Measurements from ENCODE around the gene CELA2A. TPM values are rescaled to one million over a fixed set of nuclear protein-coding genes. Genes with fewer than 3 reads are reported as not detected.
A peak's percentile ranks its signal among the peaks of the same experiment; 100 is the strongest.

CELA2A gene
- total RNA-seq, 1 experiment from 2014 or later, result not detected

GRCh38 chr1:15409388-15410222 lies 46.9 kb upstream of the CELA2A start, which contains the start of gene EFHD2:
EFHD2 (plus strand) TSS chr1:15409888; CDS start chr1:15409972, 84 bp downstream.
- Mint-ChIP-seq H3K27me3 (ENCODE audit: insufficient read depth, unreplicated experiment) (no peaks in the 10 kb centered on the region), H3K4me3 (ENCODE audit: unreplicated experiment) (peak within 1 kb of the TSS; percentile 88), H3K9me3 (ENCODE audit: unreplicated experiment) (no peaks in the 10 kb centered on the region), H3K36me3 (ENCODE audit: insufficient read depth, unreplicated experiment) (no peaks in the 10 kb centered on the region), H3K27ac (ENCODE audit: low read depth, unreplicated experiment) (peak within 1 kb of the TSS; percentile 96), H3K4me1 (ENCODE audit: insufficient read depth, unreplicated experiment) (peaks cover 35% of the 10 kb centered on the region)
- TF ChIP-seq, protein P1, sequence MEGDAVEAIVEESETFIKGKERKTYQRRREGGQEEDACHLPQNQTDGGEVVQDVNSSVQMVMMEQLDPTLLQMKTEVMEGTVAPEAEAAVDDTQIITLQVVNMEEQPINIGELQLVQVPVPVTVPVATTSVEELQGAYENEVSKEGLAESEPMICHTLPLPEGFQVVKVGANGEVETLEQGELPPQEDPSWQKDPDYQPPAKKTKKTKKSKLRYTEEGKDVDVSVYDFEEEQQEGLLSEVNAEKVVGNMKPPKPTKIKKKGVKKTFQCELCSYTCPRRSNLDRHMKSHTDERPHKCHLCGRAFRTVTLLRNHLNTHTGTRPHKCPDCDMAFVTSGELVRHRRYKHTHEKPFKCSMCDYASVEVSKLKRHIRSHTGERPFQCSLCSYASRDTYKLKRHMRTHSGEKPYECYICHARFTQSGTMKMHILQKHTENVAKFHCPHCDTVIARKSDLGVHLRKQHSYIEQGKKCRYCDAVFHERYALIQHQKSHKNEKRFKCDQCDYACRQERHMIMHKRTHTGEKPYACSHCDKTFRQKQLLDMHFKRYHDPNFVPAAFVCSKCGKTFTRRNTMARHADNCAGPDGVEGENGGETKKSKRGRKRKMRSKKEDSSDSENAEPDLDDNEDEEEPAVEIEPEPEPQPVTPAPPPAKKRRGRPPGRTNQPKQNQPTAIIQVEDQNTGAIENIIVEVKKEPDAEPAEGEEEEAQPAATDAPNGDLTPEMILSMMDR (IDR thresholded peaks at IDR 0.05; ENCODE audit: unreplicated experiment), result no peak
- no TSS peak for BruUV-seq (replicated peaks)
- peak; percentile 76 for DNase-seq (ENCODE audit: unreplicated experiment)
- intact Hi-C loops (cut with micrococcal nuclease), result loop anchor here (1.0 kb wide), 1 partner anchor 86 kb away; no protein-coding TSS in a partner anchor
- ChIA-PET POLR2A (interaction anchor here (1.0 to 4.9 kb wide), 5 partner anchors 10 to 55 kb away, joined by 3 to 52 read pairs (median 5); no protein-coding TSS in a partner anchor), CTCF (interaction anchor here (1.0 to 4.4 kb wide), 4 partner anchors 13 to 86 kb away, joined by 3 to 11 read pairs (median 4); no protein-coding TSS in a partner anchor)

DNA sequence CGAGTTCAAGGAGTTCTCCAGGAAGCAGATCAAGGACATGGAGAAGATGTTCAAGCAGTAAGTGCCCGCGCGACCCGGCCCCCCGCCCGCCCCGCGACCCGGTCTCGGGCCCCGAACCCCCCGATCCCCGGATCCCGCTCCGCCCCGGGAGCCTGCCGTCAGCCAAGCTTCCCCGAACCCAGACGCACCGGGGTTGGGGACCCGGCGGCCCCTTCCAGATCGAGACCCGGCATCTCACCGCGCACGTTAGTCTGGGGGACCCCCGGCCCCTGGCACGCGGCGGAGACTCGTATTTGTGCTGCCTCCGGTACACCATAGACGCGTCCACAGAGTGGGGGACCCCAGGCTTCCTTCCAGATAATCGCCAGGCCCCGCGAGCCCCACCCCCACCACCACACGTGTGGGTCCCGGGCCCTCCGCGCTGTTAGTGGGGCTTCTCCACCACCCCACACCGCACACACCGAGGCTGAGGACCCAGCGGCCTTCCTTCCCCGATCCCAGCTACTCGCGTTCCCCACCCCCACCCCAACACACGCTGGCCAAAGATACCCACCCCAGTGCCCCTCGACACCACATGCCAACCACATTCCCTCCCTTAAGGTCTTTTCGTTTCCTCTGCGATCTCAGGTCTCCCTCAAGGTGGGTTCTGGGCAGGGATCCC lies 46.2 kb upstream of the CELA2A start:
- intact Hi-C loops (cut with micrococcal nuclease), result no loop called here
- POLR2A ChIA-PET, result interaction anchor here (1.0 to 4.9 kb wide), 6 partner anchors 11 to 76 kb away, joined by 3 to 52 read pairs (median 4); no protein-coding TSS in a partner anchor
- no peaks in the 10 kb centered on the region for H3K9me3 Mint-ChIP-seq (ENCODE audit: unreplicated experiment)
- H3K27ac Mint-ChIP-seq (ENCODE audit: low read depth, unreplicated experiment), result peak overlapping the region; percentile 96
- TF ChIP-seq, protein P1 (IDR thresholded peaks at IDR 0.05; ENCODE audit: unreplicated experiment), result no peak
- no peak for DNase-seq (ENCODE audit: unreplicated experiment)
- BruUV-seq (replicated peaks), result no TSS peak
- CTCF ChIA-PET, result interaction anchor here (1.0 to 1.3 kb wide), 3 partner anchors 13 to 87 kb away, joined by 3 to 5 read pairs (median 4); no protein-coding TSS in a partner anchor
- H3K36me3 Mint-ChIP-seq (ENCODE audit: insufficient read depth, unreplicated experiment), result no peaks in the 10 kb centered on the region
- no peaks in the 10 kb centered on the region for H3K27me3 Mint-ChIP-seq (ENCODE audit: insufficient read depth, unreplicated experiment)
- H3K4me3 Mint-ChIP-seq (ENCODE audit: unreplicated experiment), result peak overlapping the region; percentile 88
- peaks cover 35% of the 10 kb centered on the region for H3K4me1 Mint-ChIP-seq (ENCODE audit: insufficient read depth, unreplicated experiment)

DNA sequence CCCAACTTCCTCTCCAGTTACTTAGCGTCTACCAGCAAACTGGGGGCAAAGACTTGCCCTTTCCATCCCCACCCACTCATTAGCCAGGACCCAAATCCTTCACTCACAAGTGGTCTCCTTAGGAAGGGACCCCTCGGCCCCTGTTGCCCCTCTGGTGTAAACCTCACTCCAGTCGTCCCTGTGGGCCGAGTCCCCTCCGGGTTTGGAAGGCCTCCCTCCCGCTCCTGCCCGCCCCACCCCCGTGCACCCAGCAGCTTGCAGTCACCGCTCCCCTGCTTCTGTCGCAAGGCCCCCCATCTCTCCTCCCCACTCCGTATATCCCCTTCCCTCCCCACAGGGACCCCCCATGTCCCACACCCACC lies 45.7 kb upstream of the CELA2A start:
- Mint-ChIP-seq H3K4me3 (ENCODE audit: unreplicated experiment) (peak overlapping the region; percentile 88), H3K27me3 (ENCODE audit: insufficient read depth, unreplicated experiment) (no peaks in the 10 kb centered on the region), H3K36me3 (ENCODE audit: insufficient read depth, unreplicated experiment) (no peaks in the 10 kb centered on the region), H3K4me1 (ENCODE audit: insufficient read depth, unreplicated experiment) (peaks cover 37% of the 10 kb centered on the region), H3K27ac (ENCODE audit: low read depth, unreplicated experiment) (peak overlapping the region; percentile 96), H3K9me3 (ENCODE audit: unreplicated experiment) (no peaks in the 10 kb centered on the region)
- intact Hi-C loops (cut with micrococcal nuclease), result no loop called here
- CTCF ChIA-PET, result interaction anchor here (0.6 to 1.3 kb wide), 2 partner anchors 87 to 1650 kb away, joined by 3 read pairs; no protein-coding TSS in a partner anchor
- BruUV-seq (replicated peaks), result no TSS peak
- POLR2A ChIA-PET, result interaction anchor here (1.1 to 4.9 kb wide), 5 partner anchors 11 to 88 kb away, joined by 3 to 52 read pairs (median 5); no protein-coding TSS in a partner anchor
- DNase-seq (ENCODE audit: unreplicated experiment), result no peak
- TF ChIP-seq, protein P1 (IDR thresholded peaks at IDR 0.05; ENCODE audit: unreplicated experiment), result no peak

All from MCF 10A (cell line).